Left lung (tissue), 10 donors: ENCODE measurements around the gene H2BK1. TPM values are rescaled to one million over a fixed set of nuclear protein-coding genes. Genes with fewer than 3 reads are reported as not detected.

Experiments
- ATAC-seq: fragments of 200-7000 bp; cut with Tn5 transposase; one replicate; pipeline ENCODE4 v1.9.1; 2020; ENCODE audit warnings: moderate library complexity
- DNase-seq, 4 donors: peaks; one replicate each; pipeline ENCODE4 v3.0.0-alpha.2; 2013 to 2020
- H3K27ac ChIP-seq, 2 donors: fragments of 200-600 bp; sonication (generic) in 1 of 2; one replicate each; pipeline versions ENCODE4 v1.5.0 to v1.8.0; 2020 to 2021
- H3K27me3 ChIP-seq, 2 donors: fragments of 200-600 bp; sonication (generic) in 1 of 2; one replicate each; pipeline versions ENCODE4 v1.5.0 to v1.8.0; 2020 to 2021
- H3K36me3 ChIP-seq, 2 donors: fragments of 200-600 bp; sonication (generic) in 1 of 2; one replicate each; pipeline versions ENCODE4 v1.5.0 to v1.8.0; 2020 to 2021
- H3K4me1 ChIP-seq, 2 donors: fragments of 200-600 bp; one replicate each; pipeline ENCODE4 v1.8.0; 2021
- H3K4me3 ChIP-seq, 2 donors: fragments of 200-600 bp; sonication (generic) in 1 of 2; one replicate each; pipeline versions ENCODE4 v1.5.0 to v1.8.0; 2020 to 2021; ENCODE audit warnings: mild to moderate bottlenecking in 1 of 2
- H3K9me3 ChIP-seq, 2 donors: fragments of 200-600 bp; sonication (generic) in 1 of 2; one replicate each; pipeline versions ENCODE4 v1.5.0 to v1.8.0; 2020 to 2021
- intact Hi-C, 2 donors: fragments of 100-400 bp; cut with DNase I; formaldehyde crosslinking; loops; one replicate each; pipeline versions ENCODE4 v1.11.2 to v1.14.2; 2022
- polyA plus RNA-seq, 6 donors: library from polyadenylated mRNA; unstranded; fragments of 120-200 nt; gene quantifications; one replicate each; pipeline ENCODE4 v1.2.1, GENCODE V29; 2013; ENCODE audit not compliant: insufficient read length in 6 of 6
- total RNA-seq, 2 donors: library from RNA; stranded (reverse); fragmentation: NEBNext Ultra II Directional; extraction: Animal tissue kit (Norgen Biotek cat#: 25700); gene quantifications; one replicate each; pipeline ENCODE4 v1.2.1, GENCODE V29; 2021
- TF ChIP-seq, protein P1 (sequence below), 2 donors: fragments of 200-600 bp; sonication (generic) in 1 of 2; IDR thresholded peaks; one replicate each; pipeline versions ENCODE4 v1.5.0 to v1.8.0; 2021; ENCODE audit warnings: antibody characterized with exemption in 2 of 2
- donor health status: DM: no; HTN: yes; CAD: no.
- donor health status: DM: no; HTN: no; CAD: no.

The H2BK1 gene
- total and polyA plus RNA-seq, 8 donors: not detected

- TF ChIP-seq, protein P1, sequence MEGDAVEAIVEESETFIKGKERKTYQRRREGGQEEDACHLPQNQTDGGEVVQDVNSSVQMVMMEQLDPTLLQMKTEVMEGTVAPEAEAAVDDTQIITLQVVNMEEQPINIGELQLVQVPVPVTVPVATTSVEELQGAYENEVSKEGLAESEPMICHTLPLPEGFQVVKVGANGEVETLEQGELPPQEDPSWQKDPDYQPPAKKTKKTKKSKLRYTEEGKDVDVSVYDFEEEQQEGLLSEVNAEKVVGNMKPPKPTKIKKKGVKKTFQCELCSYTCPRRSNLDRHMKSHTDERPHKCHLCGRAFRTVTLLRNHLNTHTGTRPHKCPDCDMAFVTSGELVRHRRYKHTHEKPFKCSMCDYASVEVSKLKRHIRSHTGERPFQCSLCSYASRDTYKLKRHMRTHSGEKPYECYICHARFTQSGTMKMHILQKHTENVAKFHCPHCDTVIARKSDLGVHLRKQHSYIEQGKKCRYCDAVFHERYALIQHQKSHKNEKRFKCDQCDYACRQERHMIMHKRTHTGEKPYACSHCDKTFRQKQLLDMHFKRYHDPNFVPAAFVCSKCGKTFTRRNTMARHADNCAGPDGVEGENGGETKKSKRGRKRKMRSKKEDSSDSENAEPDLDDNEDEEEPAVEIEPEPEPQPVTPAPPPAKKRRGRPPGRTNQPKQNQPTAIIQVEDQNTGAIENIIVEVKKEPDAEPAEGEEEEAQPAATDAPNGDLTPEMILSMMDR (IDR thresholded peaks at IDR 0.05): no peak
- Histone ChIP-seq H3K36me3 (no peaks in the 10 kb centered on the region), H3K4me3 (no peak overlapping the region), H3K27me3 (peaks cover 0 to 40% of the 10 kb centered on the region in 2 donors), H3K9me3 (no peaks in the 10 kb centered on the region), H3K4me1 (no peaks in the 10 kb centered on the region), H3K27ac (no peak overlapping the region)
- intact Hi-C loops: no loop called here
- no peak for DNase-seq
- peak; percentile 28 for ATAC-seq
Measured at GRCh38 chr7:151204383-151205032, 5.8 kb downstream of the H2BK1 start.

DNA sequence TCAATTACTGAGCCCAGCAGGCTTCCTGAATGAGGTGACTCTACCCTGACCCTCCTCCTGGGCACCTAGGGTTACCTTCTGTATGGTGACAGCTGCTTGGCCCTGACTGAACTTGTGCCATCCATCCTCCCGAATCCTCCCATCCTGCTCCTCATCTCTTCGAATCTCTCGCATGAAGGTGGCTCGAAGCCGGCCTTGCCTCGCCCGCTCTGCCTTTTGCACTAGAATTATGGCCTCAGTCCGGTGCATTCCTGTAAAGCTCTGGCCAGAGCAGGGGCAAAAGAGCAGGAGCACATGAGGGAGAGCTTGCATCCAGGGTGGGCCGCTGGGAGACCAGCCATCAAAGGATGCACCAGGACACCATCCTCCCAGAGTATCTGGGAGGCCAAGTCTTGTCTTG, 7.5 kb downstream of the H2BK1 start:
- Histone ChIP-seq H3K4me1 (no peaks in the 10 kb centered on the region), H3K36me3 (no peaks in the 10 kb centered on the region), H3K27ac (no peak overlapping the region), H3K9me3 (no peaks in the 10 kb centered on the region), H3K27me3 (peaks cover 0 to 40% of the 10 kb centered on the region in 2 donors), H3K4me3 (no peak overlapping the region)
- intact Hi-C loops: no loop called here
- ATAC-seq (no peak), DNase-seq (no peak)
- TF ChIP-seq, protein P1 (IDR thresholded peaks at IDR 0.05): no peak

DNA sequence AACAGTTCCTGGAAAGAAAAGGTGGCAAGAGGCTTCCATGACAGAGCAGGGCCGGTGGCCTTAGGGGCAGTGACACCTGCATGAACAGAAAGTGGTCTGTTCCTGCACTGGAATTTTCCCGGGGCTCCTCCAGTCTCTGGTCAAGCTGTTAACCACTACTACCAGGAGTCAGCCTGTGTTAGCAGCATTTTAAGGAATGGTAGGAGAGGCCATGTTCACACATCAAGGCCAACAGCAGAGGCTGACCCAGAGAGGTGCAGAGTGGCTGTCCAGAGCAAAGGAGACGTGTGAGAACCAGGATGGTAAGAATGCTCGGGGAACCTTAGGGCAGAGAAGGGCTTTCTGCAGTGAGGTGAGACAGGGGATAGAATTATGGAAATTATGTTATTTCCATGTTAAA, 8.5 kb downstream of the H2BK1 start:
- DNase-seq (no peak), ATAC-seq (no peak)
- Histone ChIP-seq H3K27me3 (peaks cover 0 to 36% of the 10 kb centered on the region in 2 donors), H3K4me1 (no peaks in the 10 kb centered on the region), H3K36me3 (no peaks in the 10 kb centered on the region), H3K27ac (no peak overlapping the region), H3K4me3 (no peak overlapping the region), H3K9me3 (no peaks in the 10 kb centered on the region)
- intact Hi-C loops: no loop called here
- TF ChIP-seq, protein P1 (IDR thresholded peaks at IDR 0.05): no peak

DNA sequence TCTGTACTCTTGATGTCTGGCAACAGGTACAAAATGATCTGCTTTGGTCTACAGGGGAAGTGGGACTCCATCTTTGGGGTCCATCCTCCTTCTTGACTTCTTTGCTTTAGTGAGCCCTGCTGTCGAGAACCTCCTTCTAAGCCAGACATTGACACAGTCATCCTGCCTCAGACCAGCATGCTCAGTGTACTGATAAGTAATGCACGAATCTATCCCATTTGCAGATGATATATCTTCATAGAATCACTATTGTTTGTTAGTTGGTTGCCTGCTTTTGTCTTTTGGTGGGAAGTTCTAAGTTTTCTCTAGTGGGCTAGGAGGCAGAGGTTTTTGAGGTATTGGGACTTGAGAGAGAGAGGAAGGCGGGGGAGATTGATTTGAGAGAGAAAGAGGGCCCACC, 8.9 kb downstream of the H2BK1 start:
- intact Hi-C loops: no loop called here
- no peaks in the 10 kb centered on the region for H3K9me3 ChIP-seq
- ATAC-seq (no peak), DNase-seq (no peak)
- TF ChIP-seq, protein P1 (IDR thresholded peaks at IDR 0.05): no peak
- no peaks in the 10 kb centered on the region for H3K4me1 ChIP-seq
- no peak overlapping the region for H3K4me3 ChIP-seq
- no peaks in the 10 kb centered on the region for H3K36me3 ChIP-seq
- H3K27ac ChIP-seq: no peak overlapping the region
- peaks cover 0 to 35% of the 10 kb centered on the region in 2 donors for H3K27me3 ChIP-seq

DNA sequence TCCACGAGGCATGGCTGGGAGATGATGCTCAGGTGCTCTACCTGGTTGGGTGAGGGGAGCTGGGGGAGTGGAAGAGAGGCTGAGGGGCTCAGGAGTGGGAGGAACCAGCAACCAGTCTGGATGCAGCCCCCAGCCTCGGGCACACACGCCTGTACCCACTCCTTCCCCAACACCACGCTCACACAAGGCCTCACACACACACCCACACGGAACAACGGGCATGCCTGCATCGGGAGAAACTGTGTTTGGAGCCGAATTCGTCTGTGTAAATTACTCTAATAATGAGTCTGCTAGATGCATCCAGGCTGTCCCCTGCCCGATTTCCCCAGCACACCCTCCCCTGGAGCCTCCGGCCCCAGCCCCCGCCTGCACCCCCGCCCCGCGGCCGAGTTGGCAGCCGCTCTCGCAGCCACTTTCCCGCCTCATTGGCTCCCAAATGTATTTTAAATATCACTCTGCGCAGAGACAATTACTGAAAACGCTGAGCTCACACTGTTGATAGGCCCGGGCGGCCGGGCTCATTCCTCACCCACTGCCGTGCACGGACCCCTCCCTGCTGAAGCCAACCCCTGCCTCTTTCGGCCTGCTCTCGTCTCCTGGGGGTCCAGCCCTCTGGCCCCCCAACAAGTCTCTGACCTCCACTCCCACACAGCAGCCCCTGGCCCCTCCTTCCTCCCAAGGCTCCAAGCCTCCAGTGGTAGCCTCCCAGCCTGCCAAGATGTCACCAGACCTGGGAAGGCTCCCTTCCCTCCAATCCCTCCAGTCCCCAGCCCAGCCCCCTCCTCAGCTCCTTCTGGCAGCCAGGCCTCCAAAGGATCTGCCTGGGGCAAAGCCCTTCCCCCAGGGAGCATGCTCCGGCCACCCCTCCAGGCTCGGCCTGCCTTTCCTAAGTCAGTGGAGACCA, 11.1 kb downstream of the H2BK1 start:
- no peak overlapping the region for H3K4me3 ChIP-seq
- no peaks in the 10 kb centered on the region for H3K9me3 ChIP-seq
- peak overlapping the region in 1 of 2 donors; percentile 56 for H3K27ac ChIP-seq
- peaks cover 0 to 31% of the 10 kb centered on the region in 2 donors for H3K27me3 ChIP-seq
- no peaks in the 10 kb centered on the region for H3K36me3 ChIP-seq
- intact Hi-C loops: no loop called here
- TF ChIP-seq, protein P1 (IDR thresholded peaks at IDR 0.05): no peak
- peak in 2 of 4 donors; percentile 75 to 81 for DNase-seq
- H3K4me1 ChIP-seq: no peaks in the 10 kb centered on the region
- peak; percentile 51 for ATAC-seq
